Retinal pigment epithelial cell (primary cell): ENCODE measurements around the gene GLDN.

Source experiments
- DNase-seq: peaks from one replicate; pipeline ENCODE4 v3.0.0-alpha.2; 2010; ENCODE audit warnings: low read depth
- H3K4me3 ChIP-seq: 2 replicates; pipeline ENCODE4 v1.5.1; 2011; ENCODE audit warnings: mild to moderate bottlenecking, low read length, control low read depth, moderate library complexity
- TF ChIP-seq, protein P1 (sequence below): conservative IDR thresholded peaks from 2 replicates; pipeline ENCODE4 v1.5.1; 2011; ENCODE audit warnings: low read depth, low read length, control low read depth, inconsistent platforms

GLDN gene

GRCh38 chr15:51386029-51386428, 44.6 kb downstream of the GLDN start:
- H3K4me3 ChIP-seq = no peak overlapping the region
- no peak for DNase-seq
- TF ChIP-seq, protein P1, sequence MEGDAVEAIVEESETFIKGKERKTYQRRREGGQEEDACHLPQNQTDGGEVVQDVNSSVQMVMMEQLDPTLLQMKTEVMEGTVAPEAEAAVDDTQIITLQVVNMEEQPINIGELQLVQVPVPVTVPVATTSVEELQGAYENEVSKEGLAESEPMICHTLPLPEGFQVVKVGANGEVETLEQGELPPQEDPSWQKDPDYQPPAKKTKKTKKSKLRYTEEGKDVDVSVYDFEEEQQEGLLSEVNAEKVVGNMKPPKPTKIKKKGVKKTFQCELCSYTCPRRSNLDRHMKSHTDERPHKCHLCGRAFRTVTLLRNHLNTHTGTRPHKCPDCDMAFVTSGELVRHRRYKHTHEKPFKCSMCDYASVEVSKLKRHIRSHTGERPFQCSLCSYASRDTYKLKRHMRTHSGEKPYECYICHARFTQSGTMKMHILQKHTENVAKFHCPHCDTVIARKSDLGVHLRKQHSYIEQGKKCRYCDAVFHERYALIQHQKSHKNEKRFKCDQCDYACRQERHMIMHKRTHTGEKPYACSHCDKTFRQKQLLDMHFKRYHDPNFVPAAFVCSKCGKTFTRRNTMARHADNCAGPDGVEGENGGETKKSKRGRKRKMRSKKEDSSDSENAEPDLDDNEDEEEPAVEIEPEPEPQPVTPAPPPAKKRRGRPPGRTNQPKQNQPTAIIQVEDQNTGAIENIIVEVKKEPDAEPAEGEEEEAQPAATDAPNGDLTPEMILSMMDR = no peak

DNA sequence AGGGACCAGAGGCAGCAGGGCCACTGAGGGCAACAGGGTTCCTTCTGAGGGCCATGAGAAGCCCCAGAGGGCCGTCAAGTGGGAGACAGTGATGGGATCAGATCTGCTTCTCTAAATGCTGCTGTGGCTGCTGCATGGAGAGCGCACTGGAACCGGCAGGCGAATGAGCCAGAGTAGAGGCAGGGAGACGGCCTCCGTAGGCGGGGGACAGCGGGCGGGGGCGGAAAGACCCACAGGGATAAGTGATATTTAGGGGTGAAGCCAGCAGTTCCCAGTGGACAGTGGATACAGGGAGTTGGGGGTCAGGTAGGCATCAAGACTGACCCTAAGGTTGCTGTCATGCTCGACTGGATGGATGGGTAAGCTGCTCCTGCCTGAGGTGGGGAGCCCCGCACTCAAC, 45.0 kb downstream of the GLDN start:
- no peak overlapping the region for H3K4me3 ChIP-seq
- no peak for DNase-seq
- TF ChIP-seq, protein P1 = no peak

- H3K4me3 ChIP-seq = no peak overlapping the region
- TF ChIP-seq, protein P1 = no peak
- no peak for DNase-seq
These were observed 45.7 kb downstream of the GLDN start for GRCh38 chr15:51386960-51387698.

- TF ChIP-seq, protein P1 = no peak
- DNase-seq = no peak
These were observed 46.2 kb downstream of the GLDN start for GRCh38 chr15:51387699-51388041.

GRCh38 chr15:51388726-51389125, 47.3 kb downstream of the GLDN start:
- TF ChIP-seq, protein P1 = no peak
- H3K4me3 ChIP-seq = no peak overlapping the region
- DNase-seq = no peak

More at GRCh38 chr15:51387699-51388041, 46.2 kb downstream of the GLDN start:
- H3K4me3 ChIP-seq = no peak overlapping the region

GRCh38 chr15:51390241-51390965, 48.9 kb downstream of the GLDN start:
- DNase-seq = no peak
- H3K4me3 ChIP-seq = no peak overlapping the region
- TF ChIP-seq, protein P1 = no peak

- no peak for DNase-seq
- H3K4me3 ChIP-seq = no peak overlapping the region
- TF ChIP-seq, protein P1 = no peak
These were observed 49.5 kb downstream of the GLDN start for GRCh38 chr15:51390966-51391422.
